Measurements from ENCODE around the gene BCO1. TPM values are rescaled to one million over a fixed set of nuclear protein-coding genes. Genes with fewer than 3 reads are reported as not detected.
A peak's percentile ranks its signal among the peaks of the same experiment; 100 is the strongest.

Gene BCO1
- total RNA-seq, 1 experiment from 2014 or later: not detected

DNA sequence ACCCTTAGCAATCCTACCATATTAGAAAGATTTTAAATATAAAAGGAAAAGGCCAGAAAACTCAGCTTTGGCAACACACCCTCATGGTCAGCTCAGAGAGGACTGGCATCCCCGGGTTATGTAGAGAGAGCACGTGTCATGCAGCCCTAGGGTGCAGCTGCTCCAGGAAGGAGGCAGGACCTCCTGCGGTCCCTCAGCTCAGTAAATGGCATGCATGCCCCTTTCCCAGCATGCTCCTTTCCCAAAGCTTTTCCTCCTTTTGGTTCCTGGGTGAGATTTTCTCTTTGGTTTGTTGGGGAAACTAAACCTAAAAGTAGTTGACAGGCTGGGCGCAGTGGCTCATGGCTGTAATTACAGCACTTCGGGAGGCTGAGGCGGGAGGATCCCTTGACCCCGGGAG lies 80.2 kb downstream of the BCO1 start:
- peak; percentile 52 for DNase-seq (ENCODE audit: low read depth)

- peak; percentile 64 for DNase-seq (ENCODE audit: low read depth)
Measured at GRCh38 chr16:81319221-81319912, 80.9 kb downstream of the BCO1 start.

- DNase-seq (ENCODE audit: low read depth): no peak
Measured at GRCh38 chr16:81321039-81321438, 82.5 kb downstream of the BCO1 start.

GRCh38 chr16:81321536-81321935 lies 83.0 kb downstream of the BCO1 start:
- no peak for DNase-seq (ENCODE audit: low read depth)

DNA sequence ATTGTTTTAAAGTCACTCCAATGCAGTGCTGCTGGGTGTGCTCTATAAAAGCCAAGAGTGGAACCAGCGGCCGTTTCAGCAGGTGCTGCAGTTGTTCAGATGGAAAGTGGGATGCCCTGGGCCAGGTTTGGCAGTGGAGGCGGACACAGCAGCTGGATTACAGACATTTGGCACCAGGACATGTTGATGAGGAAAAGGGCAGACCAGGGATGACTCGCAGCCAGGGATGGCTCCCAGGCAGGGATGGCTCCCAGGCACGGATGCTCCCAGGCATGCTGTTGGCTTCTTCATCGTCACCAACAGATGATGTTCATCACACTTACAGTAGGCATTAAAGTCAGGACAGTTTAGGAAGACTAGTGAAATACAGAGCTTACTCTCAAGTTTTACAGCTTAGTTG lies 86.3 kb downstream of the BCO1 start:
- peak; percentile 56 for DNase-seq (ENCODE audit: low read depth)

- no peak for DNase-seq (ENCODE audit: low read depth)
Measured at GRCh38 chr16:81327011-81327410, 88.5 kb downstream of the BCO1 start.

GRCh38 chr16:81327447-81328196 lies 89.1 kb downstream of the BCO1 start:
- DNase-seq (ENCODE audit: low read depth): no peak

GRCh38 chr16:81329947-81330346 lies 91.5 kb downstream of the BCO1 start:
- DNase-seq (ENCODE audit: low read depth): no peak

DNA sequence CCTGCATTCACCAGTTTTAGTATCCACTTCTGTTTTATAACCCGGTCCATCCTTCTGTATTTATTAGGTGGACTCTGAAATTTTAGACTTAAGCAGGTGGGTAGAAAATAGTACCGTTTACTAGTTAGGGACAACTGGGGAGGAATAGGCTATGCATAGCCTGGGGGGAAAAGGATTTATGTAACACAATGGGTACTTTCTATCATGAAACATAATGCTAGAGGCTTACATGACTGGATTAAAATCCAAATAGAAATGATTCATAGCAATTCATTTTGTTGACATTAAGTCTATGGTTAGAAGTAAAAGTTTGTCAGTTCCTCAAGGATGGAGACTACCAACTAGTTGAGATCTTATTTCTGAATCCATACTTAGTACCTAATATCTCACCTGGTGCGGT lies 94.9 kb downstream of the BCO1 start:
- no peak for DNase-seq (ENCODE audit: low read depth)

DNA sequence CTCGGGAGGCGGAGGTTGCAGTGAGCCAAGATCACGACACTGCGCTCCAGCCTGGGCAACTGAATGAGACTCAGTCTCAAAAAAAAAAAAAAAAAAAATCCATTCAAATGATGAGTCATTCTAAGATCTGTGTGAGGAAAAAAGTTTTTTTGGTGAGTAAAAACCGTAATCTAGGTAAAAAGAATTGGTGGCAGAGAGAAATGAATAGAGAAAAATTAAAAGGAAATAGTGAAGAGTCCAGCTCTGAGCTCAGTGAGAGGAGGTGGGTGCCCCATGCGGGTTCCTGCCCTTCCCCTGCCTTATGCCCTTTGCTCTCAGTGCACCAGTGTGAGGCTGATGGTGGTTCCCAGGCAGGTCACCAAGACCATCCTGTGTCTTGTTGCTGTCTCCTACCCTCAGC lies 97.2 kb downstream of the BCO1 start:
- DNase-seq (ENCODE audit: low read depth): no peak

- no peak for DNase-seq (ENCODE audit: low read depth)
Measured at GRCh38 chr16:81337097-81337496, 98.6 kb downstream of the BCO1 start.

Other genes with a start within 250 kb of the BCO1 start
- 148 and 155 TPM in 2 replicates for gene CMC2, start 231.8 kb upstream of the BCO1 start, total RNA-seq (2014; rRNA removed; shearing (Covaris generic))
- 231 and 322 TPM in 2 replicates for gene CENPN, start 231.5 kb upstream of the BCO1 start, total RNA-seq (2014; rRNA removed; shearing (Covaris generic))
- gene ATMIN, start 202.8 kb upstream of the BCO1 start, total RNA-seq (2014; rRNA removed; shearing (Covaris generic)): 27.9 and 33.5 TPM in 2 replicates
- 0.60 and 4.1 TPM in 2 replicates for gene C16orf46, start 161.5 kb upstream of the BCO1 start, total RNA-seq (2014; rRNA removed; shearing (Covaris generic))
- gene GCSH, start 142.3 kb upstream of the BCO1 start, total RNA-seq (2014; rRNA removed; shearing (Covaris generic)): 56.9 and 61.9 TPM in 2 replicates
- gene GAN, start 76.3 kb downstream of the BCO1 start, total RNA-seq (2014; rRNA removed; shearing (Covaris generic)): 5.2 and 5.5 TPM in 2 replicates
- 2.8 and 3.0 TPM in 2 replicates for gene CMIP, start 206.1 kb downstream of the BCO1 start, total RNA-seq (2014; rRNA removed; shearing (Covaris generic))

Measured in RPMI7951 (cell line).